ENCODE results near the gene SPATA12. TPM values are rescaled to one million over a fixed set of nuclear protein-coding genes. Genes with fewer than 3 reads are reported as not detected.

Gene SPATA12
- polyA plus RNA-seq, 10 donors = 0.08 to 0.19 (median 0.09) TPM; not detected in 4

DNA sequence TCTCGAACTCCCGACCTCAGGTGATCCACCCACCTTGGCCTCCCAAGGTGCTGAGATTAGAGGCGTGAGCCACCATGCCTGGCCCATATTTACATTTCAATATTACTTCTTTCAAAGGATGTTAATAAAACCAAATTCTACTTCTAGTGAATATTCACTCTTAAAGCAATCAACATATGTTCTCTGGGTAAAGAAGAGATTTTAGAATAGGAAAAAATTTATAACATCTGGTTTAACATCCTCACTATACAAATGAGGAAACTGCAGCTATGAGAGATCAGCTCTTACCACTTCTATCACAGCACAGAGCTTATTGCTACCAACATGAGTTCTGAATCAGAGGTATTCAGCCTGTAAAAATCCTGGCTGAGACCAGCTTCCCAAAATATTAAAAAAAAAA lies 56.0 kb downstream of the SPATA12 start:
- no peak for DNase-seq

- no peak for DNase-seq
Measured at GRCh38 chr3:57118254-57118653, 57.8 kb downstream of the SPATA12 start.

DNA sequence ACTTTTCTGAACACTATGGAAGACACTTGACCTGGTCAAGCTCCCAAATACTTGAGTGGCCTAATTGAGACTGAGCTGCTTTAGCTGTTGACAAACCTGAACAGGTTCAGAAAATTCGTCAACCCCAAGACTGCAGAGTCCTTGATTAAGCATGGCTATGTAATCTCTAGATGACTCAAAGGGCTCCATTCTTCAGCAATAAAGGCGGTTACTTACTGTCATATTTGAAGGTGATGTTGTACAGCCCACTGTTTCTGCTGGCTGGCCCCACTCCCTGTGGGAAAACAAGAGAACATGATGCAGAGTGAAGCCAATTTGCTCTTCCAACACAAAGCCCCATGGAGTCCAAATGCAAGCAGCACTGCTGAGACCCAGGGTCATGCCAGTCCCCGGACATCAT lies 59.6 kb downstream of the SPATA12 start:
- no peak for DNase-seq

GRCh38 chr3:57120451-57121174 lies 60.1 kb downstream of the SPATA12 start:
- no peak for DNase-seq

Other genes with a start within 250 kb of the SPATA12 start
- gene IL17RD, start 104.7 kb downstream of the SPATA12 start, polyA plus RNA-seq (ENCODE audit: insufficient read length in 10 of 10) = 10 to 100 TPM; 22.6 to 36.7 (median 29.0) TPM
- gene HESX1, start 139.3 kb downstream of the SPATA12 start, polyA plus RNA-seq (ENCODE audit: insufficient read length in 10 of 10) = 1 to 10 TPM; 1.3 to 2.9 (median 1.8) TPM
- 10 to 100 TPM; 31.1 to 47.2 (median 41.1) TPM for gene APPL1, start 167.1 kb downstream of the SPATA12 start, polyA plus RNA-seq (ENCODE audit: insufficient read length in 10 of 10)
- gene ASB14, start 232.0 kb downstream of the SPATA12 start, polyA plus RNA-seq (ENCODE audit: insufficient read length in 10 of 10) = 1 to 10 TPM in 2 of 10 donors, under 1 TPM in 8; 0.42 to 1.6 (median 0.80) TPM

Measured in muscle of back (tissue), 11 donors.